H54 (cell line): ENCODE measurements around the gene AGR2.
A peak's percentile ranks its signal among the peaks of the same experiment; 100 is the strongest.

ENCODE experiments used
- DNase-seq: peaks from one replicate; pipeline ENCODE4 v3.0.0; 2011; ENCODE audit warnings: low spot score, mixed read lengths; ENCODE audit not compliant: insufficient read length
- FAIRE-seq: peaks from 3 replicates; lab custom pipeline; 2011; peaks lifted over from hg19 to GRCh38; lab: Jason Lieb, UNC
- POLR2A ChIP-seq: IDR thresholded peaks from 2 replicates; pipeline ENCODE4 v1.6.1; 2011; ENCODE audit warnings: low read depth, mild to moderate bottlenecking, low read length

Gene AGR2

DNA sequence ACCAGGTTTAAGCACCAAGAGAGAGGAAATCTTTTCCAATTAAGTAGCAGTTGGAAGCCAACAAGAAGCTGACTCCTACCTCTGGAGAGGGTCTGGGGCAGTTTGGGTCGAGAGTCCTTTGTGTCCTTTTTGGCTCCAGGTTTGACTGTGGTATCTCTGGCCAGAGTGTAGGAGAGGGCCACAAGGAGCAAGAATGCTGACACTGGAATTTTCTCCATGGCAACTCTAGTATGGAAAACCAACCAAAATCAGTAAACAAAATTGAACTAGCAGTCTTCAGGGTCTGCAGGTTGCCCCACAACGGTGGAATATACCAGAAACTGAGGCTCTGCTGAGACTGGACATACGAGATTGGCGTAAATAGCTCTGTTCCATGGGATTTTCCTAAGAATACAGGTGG is 3.2 kb downstream of the AGR2 start:
- no peak for TF ChIP-seq POLR2A
- DNase-seq (no peak), FAIRE-seq (no peak)

DNA sequence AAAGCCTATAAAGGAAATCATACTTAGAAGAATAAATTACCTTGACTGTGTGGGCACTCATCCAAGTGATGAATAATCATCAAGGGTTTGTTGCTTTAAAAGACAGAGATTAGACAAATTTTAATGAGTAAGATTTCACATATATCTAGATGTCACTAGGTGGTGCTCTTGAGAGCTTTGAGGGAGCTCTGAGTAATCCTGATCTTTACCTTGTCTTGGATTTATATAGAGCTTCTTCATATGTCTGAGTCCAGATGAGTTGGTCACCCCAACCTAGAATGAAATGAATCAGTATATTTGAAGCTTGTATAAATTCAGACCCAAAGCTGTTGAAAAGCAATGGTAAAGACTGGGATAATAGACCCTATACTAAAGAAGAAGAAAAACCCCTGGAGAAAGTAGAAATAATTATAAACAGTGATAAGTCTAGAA is 3.7 kb downstream of the AGR2 start:
- DNase-seq (peak; percentile 77), FAIRE-seq (peak; percentile 86)
- TF ChIP-seq POLR2A, result no peak

DNA sequence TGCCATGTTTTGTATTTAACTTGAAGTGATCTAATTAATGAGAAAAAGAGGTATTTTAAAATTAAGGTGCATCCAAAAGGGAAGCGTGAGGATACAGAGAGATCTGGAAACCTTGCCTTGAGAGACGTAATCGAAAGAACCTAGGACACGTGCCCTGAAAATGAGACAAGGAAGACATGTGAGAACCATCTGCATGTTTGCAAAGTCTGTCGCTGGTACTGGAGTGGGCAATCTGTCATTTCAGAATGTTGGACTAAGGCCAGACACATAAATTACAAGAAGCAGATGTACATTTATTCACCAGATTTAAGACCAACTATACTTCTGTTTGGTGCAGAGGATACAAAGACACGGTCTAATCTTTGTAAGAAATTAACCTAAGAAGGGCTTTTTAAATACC is 9.2 kb downstream of the AGR2 start:
- FAIRE-seq, result no peak
- no peak for DNase-seq
- no peak for TF ChIP-seq POLR2A

DNA sequence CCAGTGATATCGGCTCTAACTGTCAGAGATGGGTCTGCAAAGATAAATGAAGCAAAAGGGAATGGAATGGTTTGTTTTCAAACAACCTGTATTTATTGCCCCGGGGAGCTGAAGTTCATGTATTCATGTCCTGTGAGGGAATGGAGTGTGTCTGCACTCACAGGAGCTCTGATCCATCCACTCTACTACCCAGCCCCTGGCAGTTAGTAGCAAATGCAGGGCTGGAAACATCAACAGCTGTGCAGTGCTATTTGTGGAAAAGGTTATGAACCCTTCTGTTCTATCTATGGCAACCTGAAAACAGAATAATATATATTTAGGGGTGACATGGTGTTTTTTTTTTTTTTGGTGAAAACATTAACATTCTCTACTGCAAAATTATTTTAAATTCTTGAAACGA is 9.8 kb downstream of the AGR2 start:
- FAIRE-seq, result no peak
- no peak for DNase-seq
- TF ChIP-seq POLR2A, result no peak

DNA sequence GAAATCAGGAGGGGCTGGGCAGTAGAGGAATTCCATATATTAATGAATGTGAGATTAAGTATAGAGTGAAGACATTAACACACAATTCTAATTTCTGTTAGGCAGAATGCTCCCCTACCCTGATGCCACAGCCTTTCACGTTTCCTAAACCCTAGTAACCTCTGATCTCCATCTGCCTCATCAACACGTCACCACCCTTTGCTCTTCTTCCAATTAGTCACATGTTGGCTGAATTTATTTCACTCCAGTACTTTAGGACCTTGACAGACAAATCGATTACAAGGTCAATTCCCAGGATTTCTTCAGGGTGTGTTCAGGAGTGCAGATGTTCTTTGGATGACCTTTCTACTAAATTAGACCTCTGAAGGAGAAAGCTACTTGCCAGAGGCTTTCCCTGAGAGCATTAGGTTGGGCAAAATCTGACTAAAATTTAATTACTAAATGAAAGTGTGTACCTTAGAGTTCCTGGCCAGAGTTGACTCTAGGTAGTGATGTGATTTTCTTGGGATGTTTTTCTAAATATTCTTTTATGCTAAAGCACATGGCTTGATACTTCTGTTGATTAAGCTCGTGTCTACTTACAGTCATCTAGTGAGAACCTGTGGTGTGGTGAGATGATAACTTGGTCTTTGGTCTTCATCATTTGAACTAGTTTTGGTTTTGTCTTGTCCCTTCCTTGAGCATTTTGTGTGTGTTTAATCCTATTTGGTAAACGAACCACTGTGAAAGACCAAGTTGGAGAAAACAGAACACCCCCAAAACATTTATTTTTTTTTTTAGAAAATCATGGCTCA is 12.7 kb downstream of the AGR2 start:
- no peak for TF ChIP-seq POLR2A
- DNase-seq, result no peak
- no peak for FAIRE-seq

DNA sequence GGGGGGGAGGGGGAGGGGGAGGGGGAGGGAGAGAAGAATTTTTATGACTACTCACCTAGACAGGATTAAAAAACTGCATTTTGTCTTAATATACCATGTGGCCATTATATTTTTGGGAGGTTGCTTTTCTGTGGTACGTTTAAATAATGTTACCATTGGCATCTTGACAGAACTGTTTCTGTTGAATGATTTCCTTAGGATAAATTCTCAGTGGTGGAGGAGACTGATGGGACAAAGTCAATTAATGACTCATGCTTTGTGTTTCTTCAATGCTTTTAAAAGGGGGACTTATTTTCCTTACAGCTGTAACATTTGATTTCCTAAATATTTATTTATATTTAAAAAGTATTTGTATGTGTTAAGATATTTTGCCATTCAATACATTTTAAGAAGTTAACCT is 13.7 kb downstream of the AGR2 start:
- no peak for TF ChIP-seq POLR2A
- DNase-seq (no peak), FAIRE-seq (no peak)

DNA sequence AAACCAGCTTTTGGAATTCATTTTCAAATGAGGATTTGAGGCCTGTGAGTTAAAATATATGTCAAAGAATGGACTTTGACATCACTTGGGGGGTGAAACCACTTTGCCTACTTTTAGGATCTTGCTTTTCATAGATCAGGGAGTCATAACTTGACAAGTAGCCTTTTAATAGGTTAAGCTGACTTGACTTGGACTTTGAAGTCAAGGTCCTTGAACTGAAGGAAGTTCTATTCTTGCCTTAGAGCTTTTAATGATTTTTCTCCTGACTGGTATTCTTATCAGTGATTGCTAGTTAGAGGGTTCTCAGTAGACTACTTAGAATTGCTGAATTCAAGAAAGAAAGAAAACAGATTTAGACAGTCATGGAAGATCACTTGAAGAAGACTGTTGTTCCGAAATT is 17.7 kb downstream of the AGR2 start:
- peak; percentile 15 for FAIRE-seq
- TF ChIP-seq POLR2A, result no peak
- no peak for DNase-seq

DNA sequence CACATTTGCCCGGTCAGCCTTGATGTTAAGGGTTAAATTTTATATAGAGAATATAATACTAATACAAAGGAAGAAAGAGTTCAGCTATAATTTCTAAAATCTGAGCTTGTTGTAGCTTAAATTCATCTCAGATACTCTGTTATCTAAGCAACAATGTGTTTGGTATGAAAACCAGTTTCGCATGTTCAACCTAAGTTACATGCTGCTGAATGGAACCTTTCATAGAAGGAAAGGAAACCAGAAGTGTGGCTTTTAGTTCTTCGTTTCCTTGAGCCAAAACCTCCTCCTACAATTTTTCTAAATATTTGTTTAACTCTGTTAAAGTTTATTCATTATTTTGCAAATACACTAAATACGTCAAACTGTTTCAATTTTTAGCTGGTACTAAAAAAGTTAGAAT is 18.5 kb downstream of the AGR2 start:
- DNase-seq, result no peak
- no peak for FAIRE-seq
- no peak for TF ChIP-seq POLR2A

DNA sequence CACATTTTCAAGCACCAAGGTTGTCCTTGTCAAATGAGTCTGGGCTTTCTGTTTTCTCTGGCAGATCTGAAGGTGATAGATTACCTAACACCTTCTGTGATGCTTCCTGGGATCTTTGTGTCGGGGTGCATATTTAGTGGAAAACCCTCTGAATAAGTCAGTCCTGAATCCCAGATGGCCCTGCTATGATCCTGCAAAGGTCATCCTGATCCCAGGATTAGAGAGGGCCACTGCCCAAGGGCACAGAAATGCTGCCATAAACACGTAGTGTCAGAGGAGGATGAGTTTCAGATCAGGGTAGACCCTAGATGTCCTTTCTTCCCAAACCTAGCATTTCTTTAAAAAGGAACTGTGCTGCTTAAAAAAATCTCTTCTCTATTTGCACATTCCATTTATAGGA is 19.0 kb downstream of the AGR2 start:
- no peak for TF ChIP-seq POLR2A
- DNase-seq, result no peak
- FAIRE-seq, result no peak

DNA sequence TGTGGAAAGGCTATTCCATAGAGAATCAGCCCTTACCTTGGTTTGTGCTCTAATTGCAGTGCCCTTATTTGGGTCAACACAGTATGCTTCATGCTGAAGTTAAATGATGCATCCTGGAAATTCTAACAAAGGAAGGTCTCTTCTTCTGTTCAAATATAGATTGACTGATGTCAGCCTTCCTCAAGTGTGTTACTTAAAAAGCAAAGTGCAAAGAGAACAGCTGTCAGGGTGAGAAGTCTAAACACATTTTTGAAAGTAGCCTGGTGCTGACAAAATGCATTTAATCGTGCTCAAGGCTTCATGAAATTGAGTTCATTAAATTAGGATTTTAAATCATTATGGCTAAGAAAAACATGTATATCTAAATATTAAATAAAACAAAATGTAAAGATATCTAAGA is 19.5 kb downstream of the AGR2 start:
- FAIRE-seq (no peak), DNase-seq (no peak)
- no peak for TF ChIP-seq POLR2A

DNA sequence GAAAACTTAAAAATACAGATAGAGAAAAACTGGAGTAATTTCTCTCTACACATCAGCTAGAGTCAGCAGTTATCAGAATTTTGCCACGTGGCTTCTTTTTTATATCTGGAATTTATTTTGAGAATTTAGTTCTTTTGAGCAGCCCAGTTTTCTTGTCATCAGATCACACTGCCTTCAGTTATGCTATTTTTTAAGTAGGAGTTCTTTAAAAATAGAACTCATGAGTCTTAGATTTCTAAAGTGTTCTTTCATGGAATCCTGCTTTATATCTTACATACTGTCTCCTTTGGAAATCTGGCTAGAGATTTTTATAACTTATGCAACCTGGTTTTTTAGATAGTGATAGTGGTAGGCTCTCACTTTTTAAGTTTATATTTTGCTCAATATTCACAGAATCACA is 24.2 kb downstream of the AGR2 start:
- FAIRE-seq, result peak; percentile 52
- TF ChIP-seq POLR2A, result no peak
- DNase-seq, result no peak

DNA sequence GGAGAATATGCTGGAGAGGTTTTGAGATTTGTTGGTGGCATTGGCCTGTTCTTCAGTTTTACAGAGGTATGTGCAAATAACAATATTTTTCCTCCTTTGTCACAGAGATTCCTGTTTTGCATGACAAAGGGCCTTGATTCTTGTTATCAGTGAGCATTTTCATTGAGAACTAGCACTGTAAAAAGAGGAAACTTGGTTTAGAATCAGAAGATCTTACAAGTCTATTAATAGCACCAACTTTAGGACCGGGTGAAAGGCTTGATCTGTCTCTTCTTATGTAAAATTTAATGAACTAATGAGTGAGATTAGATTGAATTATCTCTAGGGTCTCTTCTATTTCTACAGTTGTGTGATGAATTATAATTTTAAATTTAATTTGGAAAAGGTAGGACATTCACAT is 25.7 kb downstream of the AGR2 start:
- no peak for TF ChIP-seq POLR2A
- DNase-seq, result no peak
- FAIRE-seq, result no peak

DNA sequence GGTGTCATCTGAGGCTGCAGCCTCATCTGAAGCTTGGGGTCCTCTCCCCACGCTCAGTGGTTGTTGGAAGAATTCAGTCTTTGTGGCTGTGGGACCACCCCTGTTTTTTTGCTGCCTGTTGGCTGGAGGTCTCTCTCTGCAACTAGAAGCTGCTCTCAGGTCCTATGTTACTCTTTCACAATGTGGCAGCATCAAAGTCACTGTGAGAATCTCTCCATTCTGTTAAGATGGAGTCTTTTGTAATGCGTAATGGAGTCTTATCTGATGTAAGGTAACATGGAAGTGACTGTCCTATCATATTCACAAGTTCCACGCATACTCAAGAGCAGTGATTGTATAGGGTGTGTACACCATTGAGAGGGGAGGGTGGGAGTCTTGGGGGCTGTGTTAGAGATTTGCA is 26.3 kb downstream of the AGR2 start:
- TF ChIP-seq POLR2A, result no peak
- no peak for FAIRE-seq
- no peak for DNase-seq

DNA sequence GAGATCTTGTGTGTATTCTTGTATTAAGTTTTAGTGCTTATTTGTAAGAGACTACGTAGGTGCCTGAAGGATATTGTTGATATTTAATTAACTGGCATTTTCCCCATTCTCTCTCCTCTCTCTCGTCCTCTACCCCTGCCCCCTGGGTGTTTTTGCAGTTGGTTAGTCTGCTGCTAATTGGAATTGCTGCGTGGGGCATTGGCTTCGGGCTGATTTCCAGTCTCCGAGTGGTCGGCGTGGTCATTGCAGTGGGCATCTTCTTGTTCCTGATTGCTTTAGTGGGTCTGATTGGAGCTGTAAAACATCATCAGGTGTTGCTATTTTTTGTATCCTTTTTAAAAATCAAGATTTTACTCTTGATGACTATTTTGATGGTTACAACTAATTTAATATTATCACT is 28.7 kb downstream of the AGR2 start:
- DNase-seq, result no peak
- FAIRE-seq, result no peak
- no peak for TF ChIP-seq POLR2A

DNA sequence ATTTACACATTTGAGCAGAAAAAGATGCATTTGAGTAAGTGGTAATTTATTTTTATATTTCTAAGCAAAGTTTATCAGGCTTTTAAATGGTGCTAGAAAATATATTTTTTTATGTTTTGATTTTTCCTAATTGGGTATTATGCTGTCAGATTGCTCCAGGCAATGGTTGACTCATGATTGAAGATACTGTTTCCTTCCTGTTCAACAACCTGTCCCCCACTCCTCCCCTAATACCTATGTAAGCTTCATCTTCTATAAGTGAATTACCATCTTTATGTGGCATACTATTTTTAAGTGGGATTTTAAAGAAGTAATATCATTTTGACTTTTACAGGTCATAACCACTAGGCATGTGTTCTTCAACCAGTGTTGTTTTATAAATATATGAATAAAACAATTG is 29.8 kb downstream of the AGR2 start:
- DNase-seq (no peak), FAIRE-seq (no peak)
- TF ChIP-seq POLR2A, result no peak

DNA sequence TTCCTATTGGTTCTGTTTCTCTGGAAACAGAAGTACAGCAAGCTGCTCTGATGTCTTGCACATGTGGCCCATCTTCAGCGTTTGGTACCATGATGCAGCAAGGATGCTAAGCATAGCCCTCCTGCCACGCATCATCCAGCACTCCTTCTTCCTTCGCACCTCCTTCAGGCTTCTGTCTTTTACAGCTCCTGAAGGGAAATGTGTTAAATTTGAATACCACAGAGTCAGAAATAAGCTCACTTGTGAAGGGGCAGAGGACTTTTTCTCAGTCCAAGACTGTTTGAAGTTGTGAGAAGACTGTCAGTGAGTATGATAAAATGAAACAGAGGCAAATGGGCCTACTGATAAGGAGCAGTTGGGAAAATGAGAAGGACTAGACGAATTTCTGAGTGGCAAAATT is 30.5 kb downstream of the AGR2 start:
- FAIRE-seq, result no peak
- DNase-seq, result no peak
- TF ChIP-seq POLR2A, result no peak
